Activated naive CD4-positive, alpha-beta T cell treated with anti-CD3 and anti-CD28 coated beads, Interleukin-2, amount 10 ng/mL, durations not matched to agents 7 days and 5 days (primary cell): ENCODE results near the gene HMGCL.
A peak's percentile ranks its signal among the peaks of the same experiment; 100 is the strongest.
"Not testable (repeated sequence)": the region's sequence is repeated elsewhere in the genome, so short reads cannot be mapped to it uniquely, and the experiment has no call there.

ENCODE experiments used
- CTCF ChIA-PET: fragments of 350-600 bp; sonication (Branson Sonifier 250); formaldehyde crosslinking; loops from one replicate; lab custom pipeline; 2021; ENCODE audit warnings: antibody characterized with exemption; lab: Charles Lee
- DNase-seq: peaks from one replicate; pipeline ENCODE4 v3.0.0-alpha.2; 2020
- H3K27ac Mint-ChIP-seq: one replicate; pipeline ENCODE4 v1.8.0; 2021; ENCODE audit warnings: mild to moderate bottlenecking, moderate library complexity, mixed read lengths
- H3K27me3 Mint-ChIP-seq: one replicate; pipeline ENCODE4 v1.8.0; 2021; ENCODE audit warnings: mild to moderate bottlenecking, mixed read lengths
- H3K36me3 Mint-ChIP-seq: one replicate; pipeline ENCODE4 v1.8.0; 2021; ENCODE audit warnings: mixed read lengths
- H3K4me1 Mint-ChIP-seq: one replicate; pipeline ENCODE4 v1.8.0; 2021; ENCODE audit warnings: mixed read lengths
- H3K4me3 Mint-ChIP-seq: one replicate; pipeline ENCODE4 v1.8.0; 2021; ENCODE audit warnings: mild to moderate bottlenecking, moderate library complexity, mixed read lengths
- H3K9me3 Mint-ChIP-seq: one replicate; pipeline ENCODE4 v1.8.0; 2021; ENCODE audit warnings: mixed read lengths

Gene HMGCL

DNA sequence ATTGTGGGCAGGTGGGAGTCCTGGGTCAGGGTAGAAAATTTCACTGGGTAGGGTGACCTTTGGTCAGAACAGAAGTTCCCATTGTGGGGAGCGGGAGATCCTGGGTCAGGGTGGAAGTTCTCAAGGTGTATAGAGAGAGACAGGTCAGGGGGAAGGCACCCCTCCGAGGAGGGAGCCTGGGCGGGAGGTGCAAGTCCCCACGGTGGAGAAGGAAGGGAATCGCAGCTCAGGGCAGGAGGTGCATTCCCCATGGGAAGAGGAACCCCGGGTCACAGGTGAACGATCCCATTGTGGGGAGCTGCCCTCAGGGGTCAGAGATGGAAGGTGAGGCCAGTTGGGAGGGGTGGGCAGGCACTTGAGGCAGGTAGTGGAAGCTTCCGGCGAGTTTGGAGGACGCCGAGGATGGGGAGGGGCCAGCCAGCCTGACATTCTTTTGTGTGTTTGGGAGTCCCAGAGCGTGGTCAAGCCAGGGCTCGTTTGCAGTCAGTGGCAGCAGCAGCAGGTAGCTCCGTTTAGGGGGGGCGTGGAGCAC is 33.6 kb downstream of the HMGCL start:
- Mint-ChIP-seq H3K4me3 (peak overlapping the region; percentile 86), H3K36me3 (peaks cover 26% of the 10 kb centered on the region), H3K9me3 (no peaks in the 10 kb centered on the region), H3K27ac (peak overlapping the region; percentile 91), H3K27me3 (no peaks in the 10 kb centered on the region), H3K4me1 (peaks cover 33% of the 10 kb centered on the region)
- CTCF ChIA-PET: interaction anchor here (1.5 to 1.6 kb wide), 2 partner anchors 20 to 125 kb away, joined by 4 to 6 read pairs; no protein-coding TSS in a partner anchor
- peak; percentile 63 for DNase-seq

DNA sequence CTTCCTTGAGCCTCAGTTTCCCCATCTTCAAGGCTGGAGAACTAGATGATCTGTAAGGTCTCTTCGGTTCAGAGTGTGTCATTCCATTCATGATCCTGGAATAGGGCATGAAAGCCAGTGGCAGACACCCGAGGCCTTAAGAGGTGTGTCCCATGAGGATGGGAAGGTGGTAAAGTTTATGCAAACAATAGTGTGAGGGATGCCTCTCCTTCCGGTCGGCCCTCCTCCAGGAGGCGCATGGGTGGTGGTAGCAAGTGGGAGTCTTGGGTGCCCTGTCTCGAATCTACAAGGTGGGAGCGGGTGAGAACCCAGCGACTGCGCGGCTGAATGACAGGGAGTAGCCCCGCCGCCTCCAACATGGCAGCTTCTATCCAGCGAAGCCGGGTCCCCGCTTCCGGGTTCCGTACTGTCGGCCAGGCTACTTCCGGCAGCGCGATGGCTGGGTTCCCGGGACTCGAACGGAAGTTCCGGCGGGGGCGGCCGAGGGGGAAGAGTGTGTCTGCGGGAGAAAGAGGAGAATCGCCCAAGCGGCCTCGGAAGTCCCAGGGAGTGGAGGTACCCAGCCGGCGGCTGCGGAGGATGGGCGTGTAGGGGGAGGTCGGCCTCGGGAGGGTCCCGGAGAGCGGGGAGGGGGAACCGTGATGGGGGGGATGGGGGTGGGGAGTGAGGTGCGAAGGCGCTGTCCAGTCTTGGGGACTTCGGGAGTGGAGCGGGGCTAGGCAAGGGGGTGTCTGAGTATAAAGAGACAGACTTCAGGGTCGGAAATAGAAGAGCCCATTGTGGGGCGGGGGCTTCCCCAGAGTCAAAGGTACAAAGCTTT is 34.3 kb downstream of the HMGCL start, which contains the start of gene LYPLA2:
TSS of gene LYPLA2 (plus strand) at position 450 of the 820 bp plus-strand sequence. CDS start 1,538 bp downstream, outside the sequence.
- Mint-ChIP-seq H3K9me3 (no peaks in the 10 kb centered on the region), H3K36me3 (peaks cover 31% of the 10 kb centered on the region), H3K4me1 (peaks cover 33% of the 10 kb centered on the region), H3K4me3 (peak within 1 kb of the TSS; percentile 86), H3K27me3 (no peaks in the 10 kb centered on the region), H3K27ac (peak within 1 kb of the TSS; percentile 91)
- DNase-seq: peak; percentile 93
- CTCF ChIA-PET: interaction anchor here (1.5 to 1.6 kb wide), 2 partner anchors 20 to 126 kb away, joined by 4 to 6 read pairs; no protein-coding TSS in a partner anchor

DNA sequence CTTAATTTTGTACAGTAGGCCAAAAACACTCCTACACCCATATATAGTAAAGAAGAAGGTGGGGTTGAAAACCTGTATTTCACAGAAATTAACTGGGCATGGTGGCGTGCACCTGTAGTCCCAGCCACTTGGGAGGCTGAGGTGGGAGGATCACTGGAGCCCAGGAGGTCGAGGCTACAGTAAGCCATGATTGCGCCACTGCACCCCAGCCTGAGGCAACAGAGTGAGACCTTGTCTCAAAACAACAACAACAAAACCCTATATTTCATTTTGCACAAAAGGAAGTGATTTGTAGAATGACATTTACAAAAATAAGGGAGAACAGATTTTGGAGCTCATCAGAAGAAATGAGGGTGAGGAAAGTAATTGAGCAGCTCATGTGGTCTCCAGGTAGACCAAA is 36.5 kb downstream of the HMGCL start:
- CTCF ChIA-PET: no interaction called here
- Mint-ChIP-seq H3K27ac (no peak overlapping the region), H3K27me3 (no peaks in the 10 kb centered on the region), H3K4me3 (no peak overlapping the region), H3K9me3 (no peaks in the 10 kb centered on the region), H3K36me3 (peaks cover 38% of the 10 kb centered on the region), H3K4me1 (peaks cover 33% of the 10 kb centered on the region)
- DNase-seq: no peak

DNA sequence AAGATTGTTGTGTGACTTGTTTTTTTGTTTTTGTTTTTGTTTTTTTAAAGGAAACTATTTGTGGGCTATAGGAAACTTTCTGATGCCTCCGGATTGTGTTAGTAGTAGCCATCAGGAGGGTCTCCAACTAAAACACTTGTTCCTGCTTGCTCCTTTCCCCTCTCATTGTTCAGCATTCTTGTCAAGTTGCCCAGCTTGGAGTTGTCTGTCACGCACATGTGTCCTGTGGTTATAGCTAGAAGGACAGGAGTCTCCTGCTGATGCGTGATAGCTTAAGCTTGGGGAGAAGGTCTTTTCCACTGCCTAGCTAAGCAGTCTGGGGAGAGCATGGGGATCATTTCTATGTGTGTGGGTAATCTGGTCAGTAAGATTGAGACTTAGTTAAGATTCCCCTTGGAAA is 37.5 kb downstream of the HMGCL start:
- Mint-ChIP-seq H3K4me1 (peaks cover 27% of the 10 kb centered on the region), H3K27me3 (no peaks in the 10 kb centered on the region), H3K9me3 (no peaks in the 10 kb centered on the region), H3K4me3 (no peak overlapping the region), H3K27ac (no peak overlapping the region), H3K36me3 (peaks cover 38% of the 10 kb centered on the region)
- CTCF ChIA-PET: no interaction called here
- no peak for DNase-seq

DNA sequence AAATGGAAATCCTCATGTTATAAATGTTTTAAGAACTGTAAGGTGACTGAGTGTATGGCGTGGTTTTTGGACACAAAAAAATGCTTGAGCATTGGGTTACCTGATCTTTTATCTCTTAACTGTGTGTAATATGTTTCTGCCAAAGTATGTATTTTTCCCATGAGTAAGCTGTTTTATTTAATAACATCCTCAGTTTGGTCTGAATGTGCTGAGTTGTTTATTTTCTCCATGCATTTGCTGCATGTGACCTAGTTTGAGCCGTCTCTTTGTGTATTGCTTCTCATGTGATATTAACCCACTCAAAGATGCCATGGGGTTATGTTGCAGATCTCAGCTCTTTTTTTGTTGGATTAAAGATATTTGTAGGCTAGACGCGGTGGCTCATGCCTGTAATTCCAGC is 40.4 kb downstream of the HMGCL start:
- CTCF ChIA-PET: interaction anchor here (1.2 to 2.1 kb wide), 2 partner anchors 13 to 25 kb away, joined by 3 to 8 read pairs; no protein-coding TSS in a partner anchor
- peaks cover 48% of the 10 kb centered on the region for H3K36me3 Mint-ChIP-seq
- no peak overlapping the region for H3K27ac Mint-ChIP-seq
- H3K4me1 Mint-ChIP-seq: peaks cover 12% of the 10 kb centered on the region
- H3K4me3 Mint-ChIP-seq: no peak overlapping the region
- H3K27me3 Mint-ChIP-seq: no peaks in the 10 kb centered on the region
- DNase-seq: no peak
- no peaks in the 10 kb centered on the region for H3K9me3 Mint-ChIP-seq

DNA sequence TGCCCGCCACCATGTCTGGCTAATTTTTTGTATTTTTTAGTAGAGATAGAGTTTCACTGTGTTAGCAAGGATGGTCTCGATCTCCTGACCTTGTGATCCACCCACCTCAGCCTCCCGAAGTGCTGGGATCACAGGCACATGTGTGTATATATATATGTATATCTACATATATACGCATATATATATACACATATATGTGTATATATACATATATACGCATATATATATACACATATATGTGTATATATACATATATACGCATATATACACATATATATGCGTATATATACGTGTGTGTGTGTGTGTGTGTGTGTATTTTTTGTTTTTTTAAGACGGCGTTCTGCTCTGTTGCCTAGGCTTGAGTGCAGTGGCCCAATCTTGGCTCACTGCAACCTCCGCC is 42.1 kb downstream of the HMGCL start:
- H3K4me3 Mint-ChIP-seq, H3K9me3 Mint-ChIP-seq, H3K27me3 Mint-ChIP-seq, DNase-seq, H3K27ac Mint-ChIP-seq: not testable (repeated sequence)
- H3K4me1 Mint-ChIP-seq: peaks cover 22% of the 10 kb centered on the region
- peaks cover 54% of the 10 kb centered on the region for H3K36me3 Mint-ChIP-seq
- CTCF ChIA-PET: interaction anchor here (0.6 kb wide), 1 partner anchor 286 kb away, joined by 3 read pairs; no protein-coding TSS in a partner anchor

DNA sequence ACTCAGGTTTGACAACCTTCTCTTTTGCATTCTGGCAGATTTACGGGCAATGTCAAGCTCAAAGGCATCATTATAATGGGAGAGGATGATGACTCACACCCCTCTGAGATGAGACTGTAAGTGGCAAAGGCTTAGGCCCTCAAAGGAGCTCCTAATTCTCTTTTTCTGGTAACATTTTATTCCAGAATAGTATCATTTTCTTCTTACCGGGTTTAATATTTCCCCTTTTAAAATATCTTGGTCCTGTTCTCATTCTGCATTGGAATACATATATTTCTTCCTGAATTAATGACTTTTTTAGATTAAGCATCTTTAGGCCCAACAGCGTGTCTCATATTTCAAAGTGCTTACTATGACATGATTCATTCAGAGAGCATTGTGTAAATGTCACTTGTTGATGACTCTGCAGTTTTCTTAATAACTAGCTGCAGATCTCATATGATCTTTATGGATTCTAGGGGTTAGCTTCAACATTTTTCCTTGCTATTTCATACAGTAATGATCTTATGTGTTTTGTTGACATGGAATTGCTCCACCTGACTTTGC is 45.3 kb downstream of the HMGCL start:
- Mint-ChIP-seq H3K27ac (peak overlapping the region; percentile 52), H3K9me3 (no peaks in the 10 kb centered on the region), H3K27me3 (no peaks in the 10 kb centered on the region), H3K4me1 (peaks cover 49% of the 10 kb centered on the region), H3K4me3 (peak overlapping the region; percentile 81), H3K36me3 (peaks cover 25% of the 10 kb centered on the region)
- CTCF ChIA-PET: interaction anchor here (0.5 to 2.4 kb wide), 2 partner anchors 30 to 785 kb away, joined by 3 to 6 read pairs; no protein-coding TSS in a partner anchor
- no peak for DNase-seq

DNA sequence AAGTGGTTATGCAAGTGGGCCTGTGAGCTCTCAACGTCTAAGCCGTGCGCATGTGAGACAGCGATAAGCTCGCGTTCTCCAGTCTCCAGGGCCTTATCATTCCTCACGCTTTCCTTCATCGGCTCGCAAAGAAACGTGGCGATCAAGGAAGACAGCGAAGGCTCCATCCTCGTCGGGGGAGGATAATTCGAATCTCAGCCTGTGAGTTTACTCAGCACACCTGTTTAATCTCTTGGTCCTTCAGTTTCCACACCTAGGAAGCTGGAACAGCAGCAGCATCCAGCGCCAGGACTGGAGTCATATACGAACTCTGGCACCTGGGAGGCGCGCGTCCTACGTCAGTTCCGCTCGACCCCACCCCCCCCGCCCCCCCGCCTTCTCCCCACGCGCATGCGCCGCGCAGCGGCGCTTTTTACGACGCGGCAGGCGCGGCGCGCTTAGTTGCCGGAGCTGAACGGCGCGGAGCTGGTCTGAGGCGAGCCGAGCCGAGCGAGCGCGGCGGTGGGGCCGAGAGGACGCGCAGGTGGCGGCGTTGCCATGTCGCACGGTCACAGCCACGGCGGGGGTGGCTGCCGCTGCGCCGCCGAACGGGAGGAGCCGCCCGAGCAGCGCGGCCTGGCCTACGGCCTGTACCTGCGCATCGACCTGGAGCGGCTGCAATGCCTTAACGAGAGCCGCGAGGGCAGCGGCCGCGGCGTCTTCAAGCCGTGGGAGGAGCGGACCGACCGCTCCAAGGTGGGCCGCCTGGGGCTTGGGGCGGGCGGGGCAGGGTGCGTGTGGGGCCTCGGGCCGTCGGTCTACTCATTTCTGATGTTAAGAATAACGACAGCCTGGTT is 47.0 kb downstream of the HMGCL start, which contains the start of gene PITHD1:
TSS of gene PITHD1 (plus strand) at position 440 of the 836 bp plus-strand sequence. CDS start at position 538, 98 bp downstream.
- no peaks in the 10 kb centered on the region for H3K9me3 Mint-ChIP-seq
- peaks cover 58% of the 10 kb centered on the region for H3K4me1 Mint-ChIP-seq
- peaks cover 20% of the 10 kb centered on the region for H3K36me3 Mint-ChIP-seq
- DNase-seq: peak; percentile 85
- H3K4me3 Mint-ChIP-seq: peak within 1 kb of the TSS; percentile 81
- peak within 1 kb of the TSS; percentile 93 for H3K27ac Mint-ChIP-seq
- no peaks in the 10 kb centered on the region for H3K27me3 Mint-ChIP-seq
- CTCF ChIA-PET: interaction anchor here (0.6 to 1.8 kb wide), 3 partner anchors 22 to 138 kb away, joined by 3 to 5 read pairs (median 3); partner anchors contain the start of gene GALE

DNA sequence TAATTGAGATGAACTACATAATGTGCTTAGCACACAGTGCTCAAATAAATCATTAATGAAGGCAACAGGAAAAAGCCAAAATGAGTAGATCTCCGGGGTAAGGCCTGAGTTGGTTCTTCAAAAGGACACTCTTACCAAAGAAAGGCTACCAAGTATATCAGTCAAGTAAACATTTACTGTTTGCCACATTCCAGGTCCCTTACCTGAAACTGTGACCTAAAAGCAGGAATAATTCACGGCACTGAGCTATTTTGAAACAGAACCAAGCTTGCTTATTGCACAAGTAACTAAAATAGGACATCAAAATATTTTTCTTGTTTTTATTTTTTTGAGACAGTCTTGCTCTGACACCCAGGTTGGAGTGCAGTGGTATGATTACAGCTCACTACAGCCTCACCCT is 49.0 kb downstream of the HMGCL start:
- Mint-ChIP-seq H3K36me3 (peaks cover 15% of the 10 kb centered on the region), H3K4me1 (peaks cover 56% of the 10 kb centered on the region), H3K4me3 (no peak overlapping the region), H3K27ac (peak overlapping the region; percentile 93), H3K27me3 (no peaks in the 10 kb centered on the region), H3K9me3 (no peaks in the 10 kb centered on the region)
- DNase-seq: no peak
- CTCF ChIA-PET: interaction anchor here (1.8 kb wide), 1 partner anchor 140 kb away, joined by 5 read pairs; no protein-coding TSS in a partner anchor

DNA sequence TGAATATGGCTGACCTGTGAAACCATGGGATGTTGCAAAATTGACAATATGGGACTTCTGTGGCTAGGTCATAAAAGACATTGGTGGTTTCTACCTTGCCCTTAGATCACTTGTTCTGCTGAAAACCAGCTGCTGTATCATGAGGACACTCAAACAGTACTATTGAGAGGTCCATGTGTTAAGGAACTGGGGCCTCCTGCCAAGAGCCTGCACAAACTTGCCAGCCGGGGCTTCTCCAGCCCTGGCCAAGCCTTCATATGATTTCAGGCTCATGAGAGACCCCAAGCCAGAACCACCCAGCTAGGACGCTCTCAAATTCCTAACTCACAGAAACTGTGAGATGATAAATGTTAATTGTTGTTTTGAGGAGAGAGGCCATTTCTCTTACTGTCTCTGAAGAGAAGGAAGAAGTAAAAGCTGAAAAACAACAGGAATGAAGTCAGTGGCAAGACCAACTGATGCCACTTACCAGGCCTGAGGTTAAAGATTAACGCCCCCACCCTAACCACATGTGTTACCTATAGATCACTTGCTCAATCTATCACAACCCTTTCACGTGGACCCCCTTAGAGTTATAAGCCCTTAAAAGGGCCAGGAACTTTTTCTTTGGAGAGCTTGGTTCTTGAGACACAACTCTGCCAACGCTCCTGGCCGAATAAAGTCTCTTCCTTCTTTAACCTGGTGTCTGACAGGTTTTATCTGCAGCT is 50.9 kb downstream of the HMGCL start:
- Mint-ChIP-seq H3K27ac (no peak overlapping the region), H3K4me3 (no peak overlapping the region), H3K27me3 (no peaks in the 10 kb centered on the region), H3K36me3 (peaks cover 5% of the 10 kb centered on the region), H3K9me3 (no peaks in the 10 kb centered on the region), H3K4me1 (peaks cover 46% of the 10 kb centered on the region)
- DNase-seq: no peak
- CTCF ChIA-PET: interaction anchor here (0.6 to 2.7 kb wide), 6 partner anchors 8 to 142 kb away, joined by 3 to 11 read pairs (median 4); no protein-coding TSS in a partner anchor

DNA sequence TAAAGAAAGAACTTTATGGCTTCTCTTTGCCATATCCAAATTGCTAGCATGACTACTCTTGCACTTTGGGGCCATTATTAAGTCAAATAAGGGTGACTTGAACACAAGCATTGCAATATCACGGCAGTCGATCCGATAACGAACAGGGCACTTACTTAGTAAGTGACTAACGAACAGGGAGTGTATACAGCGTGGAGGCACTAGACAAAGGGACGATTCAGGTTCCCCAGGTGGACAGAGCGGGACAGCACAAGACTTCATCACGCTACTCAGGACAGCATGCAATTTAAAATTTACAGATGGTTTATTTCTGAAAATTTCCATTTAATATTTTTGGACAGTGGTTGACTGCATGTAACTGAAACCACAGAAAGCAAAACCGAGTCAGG is 52.4 kb downstream of the HMGCL start:
- no peak for DNase-seq
- H3K9me3 Mint-ChIP-seq: no peaks in the 10 kb centered on the region
- H3K27me3 Mint-ChIP-seq: no peaks in the 10 kb centered on the region
- H3K27ac Mint-ChIP-seq: no peak overlapping the region
- H3K4me3 Mint-ChIP-seq: no peak overlapping the region
- peaks cover 2% of the 10 kb centered on the region for H3K36me3 Mint-ChIP-seq
- CTCF ChIA-PET: no interaction called here
- peaks cover 36% of the 10 kb centered on the region for H3K4me1 Mint-ChIP-seq

DNA sequence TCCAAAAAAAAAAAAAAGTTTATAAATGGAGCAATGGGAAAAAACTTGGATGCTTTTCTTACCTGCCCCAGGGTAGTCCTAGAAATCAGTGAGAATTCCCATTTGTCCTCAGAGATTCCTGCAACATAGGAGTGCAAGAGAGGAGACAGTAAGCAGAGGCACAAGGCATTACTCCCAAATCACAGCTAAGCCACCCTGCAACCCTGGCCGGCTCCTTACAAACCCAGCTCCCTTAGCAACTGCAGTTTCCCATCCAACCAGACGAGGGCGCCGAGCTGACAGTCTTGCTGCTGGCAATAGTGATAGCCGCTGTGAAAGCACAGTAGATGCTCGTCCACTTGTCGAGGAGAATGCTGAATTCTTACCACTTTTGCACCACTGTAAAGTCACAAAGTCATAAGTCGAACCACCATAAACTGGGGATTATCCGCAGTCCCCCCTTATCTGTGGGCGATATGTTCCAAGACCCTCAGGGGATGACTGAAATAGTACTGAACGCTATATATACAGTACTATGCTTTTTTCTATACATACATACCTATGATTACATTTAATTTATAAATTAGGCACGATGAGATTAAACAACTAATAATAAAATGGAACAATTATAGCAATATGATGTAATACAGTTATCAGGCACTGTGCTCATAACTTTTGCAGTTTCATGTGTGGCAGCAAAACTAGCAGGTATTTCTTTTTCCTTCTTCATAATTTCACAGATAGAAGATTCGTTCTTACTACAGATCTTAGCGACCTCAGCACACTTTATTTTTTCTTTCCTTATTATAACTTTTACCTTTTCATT is 53.0 kb downstream of the HMGCL start:
- DNase-seq: peak; percentile 92
- Mint-ChIP-seq H3K4me1 (peaks cover 31% of the 10 kb centered on the region), H3K27me3 (no peaks in the 10 kb centered on the region), H3K36me3 (peaks cover 2% of the 10 kb centered on the region), H3K9me3 (no peaks in the 10 kb centered on the region), H3K4me3 (no peak overlapping the region), H3K27ac (no peak overlapping the region)
- CTCF ChIA-PET: interaction anchor here (0.5 to 2.9 kb wide), 38 partner anchors 9 to 339 kb away, joined by 3 to 48 read pairs (median 4); no protein-coding TSS in a partner anchor
